HG03457 (cell line): ENCODE measurements around the gene ADARB2.

Experiments used
- ATAC-seq: cut with Tn5 transposase; IDR thresholded peaks from one replicate; pipeline ENCODE4 v1.9.1; 2021; ENCODE audit warnings: moderate number of reproducible peaks; ENCODE audit not compliant: unreplicated experiment

The ADARB2 gene

GRCh38 chr10:1531883-1532597 lies 205.3 kb downstream of the ADARB2 start:
- no peak for ATAC-seq

- ATAC-seq, result no peak
Measured at GRCh38 chr10:1530871-1531517, 206.3 kb downstream of the ADARB2 start.

GRCh38 chr10:1529806-1530413 lies 207.4 kb downstream of the ADARB2 start:
- no peak for ATAC-seq

- ATAC-seq, result no peak
Measured at GRCh38 chr10:1527951-1528350, 209.4 kb downstream of the ADARB2 start.

GRCh38 chr10:1526436-1527055 lies 210.8 kb downstream of the ADARB2 start:
- no peak for ATAC-seq

GRCh38 chr10:1525354-1526162 lies 211.8 kb downstream of the ADARB2 start:
- no peak for ATAC-seq

GRCh38 chr10:1524540-1524939 lies 212.8 kb downstream of the ADARB2 start:
- ATAC-seq, result no peak

DNA sequence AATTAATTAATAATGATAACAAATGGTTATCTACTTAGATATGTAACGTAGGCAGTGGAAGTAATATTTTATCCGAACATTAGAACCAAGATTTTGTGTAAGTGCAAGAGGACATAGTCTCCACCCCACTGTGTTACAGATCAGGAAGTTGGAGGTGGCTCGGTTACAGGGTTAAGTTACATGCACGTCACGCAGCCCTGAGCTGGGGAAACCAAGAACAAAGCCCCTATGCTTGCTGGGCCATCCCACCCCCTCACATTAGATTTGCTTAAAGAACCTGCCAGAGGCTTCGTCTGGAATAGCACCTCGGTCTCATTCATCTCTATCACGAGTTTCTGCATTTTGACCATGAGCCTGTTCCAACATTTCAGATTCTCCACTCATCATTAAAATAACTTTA lies 214.1 kb downstream of the ADARB2 start:
- ATAC-seq, result no peak

- no peak for ATAC-seq
Measured at GRCh38 chr10:1522237-1522636, 215.1 kb downstream of the ADARB2 start.

- ATAC-seq, result no peak
Measured at GRCh38 chr10:1521741-1522140, 215.6 kb downstream of the ADARB2 start.

- no peak for ATAC-seq
Measured at GRCh38 chr10:1520909-1521565, 216.3 kb downstream of the ADARB2 start.

DNA sequence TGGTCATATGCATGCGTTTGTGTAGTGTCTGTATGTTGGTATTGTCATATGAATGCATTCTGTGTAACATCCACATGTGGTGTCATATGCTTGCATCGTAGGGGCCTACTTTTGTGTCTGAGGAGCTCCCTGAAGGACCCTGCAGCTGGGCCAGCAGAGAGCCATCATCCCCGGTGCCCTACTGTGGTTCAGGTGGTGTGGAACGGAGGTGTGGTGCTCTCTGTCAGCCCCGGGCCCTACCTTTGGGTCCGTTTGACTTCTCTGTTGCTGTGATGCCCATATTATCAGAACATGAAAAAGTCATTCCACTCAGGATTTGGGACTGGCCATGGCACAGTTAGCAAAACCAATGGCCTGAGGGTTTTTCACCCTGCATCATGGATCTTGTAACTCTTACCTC lies 217.9 kb downstream of the ADARB2 start:
- ATAC-seq, result no peak

- no peak for ATAC-seq
Measured at GRCh38 chr10:1517684-1518083, 219.6 kb downstream of the ADARB2 start.

DNA sequence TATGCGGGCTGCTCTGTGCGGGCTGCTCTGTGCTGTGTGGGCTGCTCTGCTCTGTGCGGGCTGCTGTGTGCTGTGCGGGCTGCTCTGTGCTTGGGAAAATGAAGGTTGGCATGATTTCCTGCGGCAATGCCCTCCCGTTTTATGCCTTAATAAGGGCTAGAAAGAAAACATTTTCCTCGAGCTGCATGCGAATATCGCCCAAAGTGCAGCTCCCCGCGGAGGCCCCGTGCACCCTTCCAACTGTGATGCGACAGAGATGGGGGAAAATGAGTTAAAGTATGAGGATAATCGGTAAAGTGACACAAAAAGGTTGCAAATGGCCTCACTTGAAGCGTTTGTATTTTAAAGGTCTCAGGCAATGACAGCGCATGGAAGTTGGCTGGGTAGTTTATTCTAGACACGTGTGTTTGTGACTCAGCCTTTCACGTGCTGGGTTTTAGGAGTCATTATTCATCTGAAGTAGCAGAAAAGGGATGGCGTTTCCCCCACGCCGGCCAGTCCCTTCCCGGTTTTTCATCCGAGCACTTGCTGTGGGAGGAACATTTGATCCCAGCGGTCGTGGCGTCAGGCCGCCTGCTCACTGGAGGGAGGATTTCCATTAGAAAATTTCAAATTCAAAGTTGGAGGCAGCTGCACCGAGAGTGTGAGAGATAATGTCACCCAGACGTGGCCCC lies 220.7 kb downstream of the ADARB2 start:
- ATAC-seq, result no peak

DNA sequence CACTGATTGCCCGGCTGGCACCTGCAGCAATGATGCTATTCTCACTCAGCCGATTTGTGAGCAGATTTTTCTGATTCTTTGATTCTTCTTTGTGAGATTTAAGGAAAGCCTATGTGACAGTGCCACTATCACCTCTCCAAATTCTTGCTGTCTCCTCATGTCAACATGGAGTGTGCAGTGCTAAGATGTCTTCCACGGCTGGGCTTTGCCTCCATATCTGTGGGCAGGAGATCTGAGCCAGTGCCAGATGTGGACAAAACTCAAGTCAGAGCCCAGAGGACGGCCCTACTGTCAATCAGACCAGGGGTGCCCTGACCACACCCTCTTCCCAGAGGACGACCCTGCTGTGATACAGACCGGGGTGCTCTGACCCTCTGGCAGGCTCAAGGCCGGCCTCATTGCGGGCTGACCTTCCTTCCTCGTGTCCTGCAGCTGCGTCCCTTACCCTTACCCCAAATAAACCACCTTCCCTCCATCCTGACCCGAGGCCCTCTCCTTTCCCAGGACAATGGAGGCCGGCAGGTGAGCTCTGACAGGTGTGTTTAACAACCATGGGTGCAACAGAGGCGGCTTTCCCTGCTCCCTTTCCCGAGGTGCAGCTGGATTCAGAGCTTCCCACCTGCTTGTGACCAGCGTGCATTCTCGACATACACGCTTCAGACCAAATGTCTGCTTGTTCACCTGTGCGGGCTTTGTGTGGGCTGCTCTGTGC lies 221.4 kb downstream of the ADARB2 start:
- ATAC-seq, result no peak

- no peak for ATAC-seq
Measured at GRCh38 chr10:1515121-1515779, 222.1 kb downstream of the ADARB2 start.

- no peak for ATAC-seq
Measured at GRCh38 chr10:1514681-1515080, 222.6 kb downstream of the ADARB2 start.

DNA sequence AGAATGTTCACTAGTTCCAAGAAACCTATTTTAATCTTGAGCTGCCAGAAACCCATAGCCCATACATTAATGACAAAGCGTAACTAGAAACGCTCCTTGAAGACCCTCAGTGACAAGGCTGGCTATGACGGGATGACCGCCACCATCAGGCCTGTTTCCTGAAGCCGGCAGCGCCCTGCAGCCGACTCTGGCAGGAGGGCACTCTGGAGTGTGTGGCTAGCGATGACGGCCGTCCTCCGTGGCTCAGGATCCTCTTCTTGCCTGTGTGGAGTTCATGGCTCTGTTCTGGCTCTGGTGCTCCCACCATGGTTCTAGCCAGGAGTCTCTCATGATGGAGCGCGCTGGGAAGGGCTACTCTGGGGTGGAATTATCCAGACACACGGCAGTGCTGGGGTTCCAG lies 224.1 kb downstream of the ADARB2 start:
- no peak for ATAC-seq

DNA sequence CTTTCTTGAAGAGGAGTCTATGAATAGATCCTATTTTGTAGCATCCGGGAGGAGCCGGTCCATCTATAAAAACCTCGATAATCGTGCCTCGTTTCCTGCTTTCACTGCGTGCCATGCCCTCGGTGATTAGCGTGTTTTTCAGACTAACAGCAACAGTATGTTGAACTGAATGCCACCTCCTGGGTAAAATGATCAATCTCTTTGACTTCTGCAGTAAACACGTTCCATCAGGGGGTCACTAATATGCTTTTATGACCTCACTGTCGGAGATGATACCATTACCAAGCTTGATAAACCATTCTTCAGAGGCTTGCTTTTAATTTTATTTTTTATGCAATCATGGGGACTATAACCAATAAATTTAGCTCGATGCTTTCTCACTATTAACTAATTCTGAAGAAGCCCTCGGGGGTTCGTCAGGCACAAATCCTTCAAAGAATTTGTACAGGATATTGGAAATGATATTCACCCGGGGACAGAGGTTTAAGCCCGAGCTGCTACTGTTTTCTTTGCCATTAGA lies 228.3 kb downstream of the ADARB2 start:
- ATAC-seq, result no peak
